HepG2 (cell line): ENCODE data around the gene AFAP1. TPM values are rescaled to one million over a fixed set of nuclear protein-coding genes. Genes with fewer than 3 reads are reported as not detected.

Experiments
- ATAC-seq: fragments of 200-7000 bp; cut with Tn5 transposase; 3 replicates; pipeline ENCODE4 v1.9.1; 2020; ENCODE audit warnings: mild to moderate bottlenecking, moderate library complexity
- BruUV-seq: library from RNA; stranded (reverse); fragments of 400-500 nt; replicated peaks from 2 replicates; lab custom pipeline; 2021; lab: Mats Ljungman, UMichigan
- CTCF ChIA-PET: fragments of 300-600 bp; formaldehyde crosslinking; extraction: SDS; loops from one replicate; lab custom pipeline; 2021; ENCODE audit warnings: low total read pairs, inconsistent platforms, low intra/inter-chr PET ratio; lab: Yijun Ruan, JAX
- POLR2A ChIA-PET: fragments of 350-600 bp; sonication (Branson Sonifier 250); formaldehyde crosslinking; loops from one replicate; lab custom pipeline; 2020; ENCODE audit warnings: antibody characterized with exemption, inconsistent platforms; lab: Yijun Ruan, JAX
- DNase-seq: peaks from one replicate; pipeline ENCODE4 v3.0.0-alpha.2; 2015; ENCODE audit warnings: low spot score
- FAIRE-seq: peaks from 3 replicates; lab custom pipeline; 2011; peaks lifted over from hg19 to GRCh38; lab: Jason Lieb, UNC
- H2AFZ ChIP-seq: one replicate; pipeline ENCODE4 v1.6.1; 2011; ENCODE audit warnings: low read length, inconsistent platforms
- H3K27ac ChIP-seq: fragments of 300-600 bp; 3 replicates; pipeline ENCODE4 v1.8.0; 2011; ENCODE audit warnings: mixed run types, mild to moderate bottlenecking, mixed read lengths, low read length, inconsistent platforms; ENCODE audit not compliant: insufficient read depth; ENCODE audit errors: extremely low read length
- H3K27me3 ChIP-seq, 2 experiments: fragments of 200-600 bp in 1 of 2; 2 replicates in 1 of 2; 3 replicates in 1 of 2; pipeline versions ENCODE4 v1.6.0 to v1.8.0; 2011; ENCODE audit warnings: low read length in 2 of 2, mild to moderate bottlenecking in 2 of 2, moderate library complexity in 2 of 2, inconsistent platforms in 1 of 2; ENCODE audit not compliant: insufficient read depth in 2 of 2, control insufficient read depth in 1 of 2
- H3K36me3 ChIP-seq, 2 experiments: fragments of 200-600 bp in 1 of 2; replicated peaks in 1 of 2; 2 replicates in 1 of 2; 3 replicates in 1 of 2; pipeline versions ENCODE4 v1.5.1 to v1.8.0; 2011; ENCODE audit warnings: low read length in 2 of 2, inconsistent platforms in 1 of 2; ENCODE audit not compliant: insufficient read depth in 2 of 2, control insufficient read depth in 1 of 2
- H3K4me1 ChIP-seq: 2 replicates; pipeline ENCODE4 v1.5.1; 2012; ENCODE audit warnings: low read length, inconsistent platforms; ENCODE audit not compliant: insufficient read depth
- H3K4me2 ChIP-seq: 2 replicates; pipeline ENCODE4 v1.6.0; 2011; ENCODE audit warnings: low read depth, low read length, inconsistent platforms
- H3K4me3 ChIP-seq, 3 experiments: fragments of 200-600 bp in 1 of 3; sonication (generic), shearing (Covaris generic) in 1 of 3; replicated peaks in 1 of 3; 2 replicates each; pipeline ENCODE4 v1.5.1; 2011 to 2016; ENCODE audit warnings: low read length in 3 of 3, inconsistent platforms in 2 of 3, low read depth in 2 of 3, mild to moderate bottlenecking in 2 of 3, control low read depth in 1 of 3, mixed read lengths in 1 of 3; ENCODE audit not compliant: insufficient read depth in 1 of 3
- H3K79me2 ChIP-seq: one replicate; pipeline ENCODE4 v1.6.1; 2011; ENCODE audit warnings: low read length, inconsistent platforms; ENCODE audit not compliant: insufficient read depth
- H3K9ac ChIP-seq: 2 replicates; pipeline ENCODE4 v1.6.0; 2011; ENCODE audit warnings: mild to moderate bottlenecking, low read depth, low read length, inconsistent platforms; ENCODE audit not compliant: insufficient read depth
- H3K9me3 ChIP-seq: 2 replicates; pipeline ENCODE4 v1.5.1; 2012; ENCODE audit warnings: mild to moderate bottlenecking, low read length
- H4K20me1 ChIP-seq: 2 replicates; pipeline ENCODE4 v1.6.0; 2011; ENCODE audit warnings: inconsistent platforms, mild to moderate bottlenecking, low read length, moderate library complexity; ENCODE audit not compliant: insufficient read depth
- FOSL2 ChIP-seq: sonication (generic); formaldehyde crosslinking; IDR thresholded peaks from 2 replicates; pipeline ENCODE4 v1.4.0; 2020; ENCODE audit warnings: missing genetic modification reagents
- HNRNPK ChIP-seq: fragments of 200-400 bp; formaldehyde crosslinking; IDR thresholded peaks from 2 replicates; pipeline ENCODE4 v1.6.1; 2018; ENCODE audit warnings: low read length, low read depth, moderate library complexity, mild to moderate bottlenecking; ENCODE audit not compliant: poor library complexity, severe bottlenecking
- SRSF9 ChIP-seq: fragments of 200-400 bp; formaldehyde crosslinking; IDR thresholded peaks from 2 replicates; pipeline ENCODE4 v1.6.1; 2018; ENCODE audit warnings: borderline replicate concordance, mild to moderate bottlenecking, low read depth, low read length; ENCODE audit not compliant: insufficient read depth, poor library complexity, severe bottlenecking
- ZNF3 ChIP-seq: IDR thresholded peaks from 2 replicates; pipeline ENCODE4 v1.7.0; 2017; ENCODE audit warnings: inconsistent platforms
- WGBS: methylation state at CpG from one replicate; pipeline ENCODE4 v1.1.6; 2017; ENCODE audit warnings: low lambda C conversion rate; 5-methylcytosine and 5-hydroxymethylcytosine counted together
- in situ Hi-C: cut with HindIII; loops from 2 replicates; pipeline ENCODE4 v1.10.0; 2017; ENCODE audit warnings: low pct_unique_long_range_greater_than_20kb; ENCODE audit not compliant: extremely low pct_ligation_motif_present
- intact Hi-C: fragments of 100-400 bp; cut with micrococcal nuclease; formaldehyde crosslinking; loops from one replicate; pipeline ENCODE4 v1.10.0; 2022; ENCODE audit not compliant: unreplicated experiment
- polyA plus RNA-seq, 8 experiments: library from polyadenylated mRNA; depleted of rRNA in 3 of 8; stranded (reverse) in 7 of 8; unstranded in 1 of 8; fragments of >200 nt; fragmentation: Illumina TruSeq in 4 of 8; extraction: Trizol in 4 of 8; gene quantifications; 2 replicates each; pipeline versions ENCODE4 v1.2.1 to v1.2.3, GENCODE V29; 2011 to 2016; ENCODE audit warnings: low read depth in 4 of 8, missing spikeins in 1 of 8, mixed read lengths in 1 of 8; ENCODE audit not compliant: insufficient read depth in 1 of 8
- total RNA-seq, 5 experiments: library from RNA; depleted of rRNA; stranded (reverse); fragments of >200 nt; fragmentation: Illumina TruSeq; extraction: Trizol; gene quantifications; 2 replicates each; pipeline ENCODE4 v1.2.3, GENCODE V29; 2016; ENCODE audit warnings: low read depth in 1 of 5
- TF ChIP-seq, protein P1 (sequence below): sonication (generic); formaldehyde crosslinking; IDR thresholded peaks from 2 replicates; pipeline ENCODE4 v1.4.0; 2020; ENCODE audit warnings: mild to moderate bottlenecking, missing genetic modification reagents

The AFAP1 gene
- total and polyA plus RNA-seq, 2 of the 13 experiments (the other 11 are each of a cell fraction or from before 2014, with no cell fraction given) = 2.5 TPM

DNA sequence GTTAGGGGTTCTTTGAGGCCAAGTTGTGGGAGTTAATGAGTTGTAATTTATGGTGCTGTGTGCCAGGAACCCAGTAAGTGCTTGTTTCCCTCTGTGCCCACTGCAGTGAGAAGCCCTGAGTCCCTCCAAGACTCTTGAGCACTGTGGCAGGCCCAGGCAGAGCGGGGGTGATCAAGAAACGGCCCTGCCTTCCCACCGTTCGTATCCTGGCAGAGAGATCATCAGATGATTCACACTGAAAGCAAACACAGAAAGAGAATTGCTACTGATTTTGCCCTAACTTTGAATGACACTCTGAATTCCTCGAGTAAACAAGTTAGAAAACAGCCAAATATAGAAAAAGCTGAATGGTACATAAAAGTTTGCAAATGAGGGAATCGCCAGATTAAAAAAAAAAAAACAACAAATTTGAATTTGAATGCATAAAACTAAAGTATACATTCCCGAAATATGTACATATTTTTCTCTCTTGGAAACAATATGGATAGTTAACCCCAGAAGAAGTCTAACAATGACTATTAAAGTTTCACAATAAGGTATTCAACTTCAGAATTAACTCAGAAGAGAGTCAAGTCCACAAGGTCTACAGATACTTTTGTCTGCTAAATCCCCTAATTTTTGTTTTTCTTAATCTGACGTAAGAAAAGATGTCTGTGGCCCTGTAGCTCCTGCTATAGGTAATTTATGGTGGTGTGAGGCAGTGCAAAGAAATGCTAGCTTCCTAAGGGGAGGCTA lies 71.8 kb downstream of the AFAP1 start:
- BruUV-seq = no TSS peak
- H3K79me2 ChIP-seq = no peaks in the 10 kb centered on the region
- H4K20me1 ChIP-seq = no peaks in the 10 kb centered on the region
- no peak overlapping the region for H3K4me3 ChIP-seq
- POLR2A ChIA-PET = no interaction called here
- CTCF ChIA-PET = no interaction called here
- WGBS = 78% methylated on average over 7 of the region's 8 CpGs
- no peak overlapping the region for H2AFZ ChIP-seq
- no peaks in the 10 kb centered on the region; a peak in 1 of 5 replicates for H3K27me3 ChIP-seq
- no peak for ATAC-seq
- H3K9ac ChIP-seq = no peak overlapping the region
- peaks cover 1 to 10% of the 10 kb centered on the region in 2 experiments; a peak in 2 of 5 replicates for H3K36me3 ChIP-seq
- in situ Hi-C loops = no loop called here
- H3K27ac ChIP-seq = no peak overlapping the region
- TF ChIP-seq ZNF3 (no peak), FOSL2 (0 out of 2 replicates have a peak, but pooled peaks have one; percentile 16)
- TF ChIP-seq, all 625 proteins: peak for 1
- no peak for FAIRE-seq
- H3K4me2 ChIP-seq = no peak overlapping the region
- H3K4me1 ChIP-seq = peaks cover 7% of the 10 kb centered on the region
- DNase-seq = no peak
- intact Hi-C loops = no loop called here
- H3K9me3 ChIP-seq = no peaks in the 10 kb centered on the region

DNA sequence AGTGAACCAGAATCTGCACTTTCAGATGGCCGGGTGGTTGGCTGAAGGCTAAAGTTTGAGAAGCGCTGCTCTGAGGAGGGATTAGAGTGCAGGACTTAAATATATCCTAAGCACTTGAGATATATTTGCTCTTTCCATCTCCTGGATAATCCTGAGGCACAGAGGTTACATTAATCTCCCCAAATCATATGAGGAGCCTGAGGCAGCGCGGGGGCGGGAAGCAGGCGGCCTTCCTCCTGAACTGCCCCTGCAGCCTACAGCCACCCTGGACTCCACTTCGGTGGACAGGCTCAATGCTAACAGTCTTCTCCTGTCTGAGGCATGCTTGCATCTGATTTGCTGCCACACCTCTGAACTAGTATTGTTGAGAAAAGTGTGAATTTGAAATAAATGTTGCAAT lies 72.5 kb downstream of the AFAP1 start:
- CTCF ChIA-PET = no interaction called here
- no peak for ATAC-seq
- peaks cover 7% of the 10 kb centered on the region for H3K4me1 ChIP-seq

More for the DNA sequence above, 72.5 kb downstream of the AFAP1 start:
- in situ Hi-C loops (no loop called here), intact Hi-C loops (no loop called here)
- Histone ChIP-seq H3K27me3 (no peaks in the 10 kb centered on the region; a peak in 1 of 5 replicates), H3K79me2 (no peaks in the 10 kb centered on the region), H3K9me3 (no peaks in the 10 kb centered on the region), H2AFZ (no peak overlapping the region), H3K4me2 (no peak overlapping the region), H3K9ac (no peak overlapping the region), H3K36me3 (peaks cover 1 to 10% of the 10 kb centered on the region in 2 experiments; a peak in 2 of 5 replicates), H3K27ac (no peak overlapping the region), H4K20me1 (no peaks in the 10 kb centered on the region), H3K4me3 (no peak overlapping the region)
- 92% methylated on average over 7 of the region's 7 CpGs for WGBS
- FAIRE-seq (no peak), DNase-seq (no peak)
- no peak for TF ChIP-seq SRSF9
- peak; percentile 54 for TF ChIP-seq HNRNPK
- TF ChIP-seq, protein P1, sequence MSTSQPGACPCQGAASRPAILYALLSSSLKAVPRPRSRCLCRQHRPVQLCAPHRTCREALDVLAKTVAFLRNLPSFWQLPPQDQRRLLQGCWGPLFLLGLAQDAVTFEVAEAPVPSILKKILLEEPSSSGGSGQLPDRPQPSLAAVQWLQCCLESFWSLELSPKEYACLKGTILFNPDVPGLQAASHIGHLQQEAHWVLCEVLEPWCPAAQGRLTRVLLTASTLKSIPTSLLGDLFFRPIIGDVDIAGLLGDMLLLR (CRISPR knock-in tag) = no peak
- POLR2A ChIA-PET = no interaction called here
- BruUV-seq = no TSS peak
